Cardiac muscle cell (in vitro differentiated cells and primary cell): ENCODE results near the gene TMEM42. TPM values are rescaled to one million over a fixed set of nuclear protein-coding genes. Genes with fewer than 3 reads are reported as not detected.

ENCODE experiments used
- DNase-seq, 2 donors: peaks; one replicate each; pipeline versions ENCODE4 v3.0.0 to v3.0.0-alpha.2; 2010 to 2017; ENCODE audit warnings: low read depth in 1 of 2, low spot score in 1 of 2
- H3K27ac ChIP-seq: fragments of 200-600 bp; sonication (generic); 2 replicates; pipeline ENCODE4 v1.5.1; 2016
- H3K27me3 ChIP-seq: fragments of 200-600 bp; sonication (generic); 2 replicates; pipeline ENCODE4 v1.6.0; 2016; ENCODE audit warnings: control low read depth
- H3K36me3 ChIP-seq: fragments of 200-600 bp; sonication (generic); 2 replicates; pipeline ENCODE4 v1.5.1; 2016; ENCODE audit warnings: control low read depth
- H3K4me1 ChIP-seq: fragments of 200-600 bp; sonication (generic); 2 replicates; pipeline ENCODE4 v1.8.1; 2017; ENCODE audit warnings: low read depth, mild to moderate bottlenecking, mixed run types
- H3K4me3 ChIP-seq: fragments of 200-600 bp; sonication (generic); 2 replicates; pipeline ENCODE4 v1.5.1; 2016; ENCODE audit warnings: mild to moderate bottlenecking
- H3K9me3 ChIP-seq: fragments of 200-600 bp; sonication (generic); 2 replicates; pipeline ENCODE4 v1.5.1; 2017; ENCODE audit warnings: low read depth, mild to moderate bottlenecking, control low read depth
- polyA plus RNA-seq: library from polyadenylated mRNA; unstranded; fragments of >200 nt; fragmentation: Nextera tagmentation; extraction: Ambion mirVana; gene quantifications from 2 replicates; pipeline ENCODE4 v1.2.1, GENCODE V29; 2016
- total RNA-seq: library from RNA; depleted of rRNA; stranded (reverse); fragments of >200 nt; gene quantifications from 2 replicates; pipeline ENCODE4 v1.2.3, GENCODE V29; 2016
- TF ChIP-seq, protein P1 (sequence below): IDR thresholded peaks from 2 replicates; pipeline ENCODE4 v1.5.1; 2012; ENCODE audit warnings: low read depth, mild to moderate bottlenecking, low read length

TMEM42 gene
- total and polyA plus RNA-seq, 2 experiments from 2014 or later = 27.3 to 39.6 TPM

DNA sequence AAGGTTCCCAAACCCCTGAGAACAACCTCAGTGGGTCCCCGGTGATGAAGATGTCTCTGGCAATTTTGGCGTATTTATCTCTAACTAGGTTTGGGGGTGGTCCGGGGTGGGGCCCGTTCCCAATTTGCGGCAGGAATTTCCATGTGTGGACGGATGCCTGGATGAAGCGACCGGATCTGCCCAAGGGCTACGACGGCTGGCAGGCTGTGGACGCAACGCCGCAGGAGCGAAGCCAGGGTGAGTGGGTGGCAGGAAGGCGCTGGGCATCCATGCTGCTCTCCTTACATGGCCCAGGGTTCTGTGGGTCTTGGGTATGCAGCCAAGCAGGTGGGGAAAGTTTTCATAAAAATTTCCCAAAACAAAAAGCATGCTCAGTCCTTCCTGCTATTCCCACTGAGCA lies 42.0 kb downstream of the TMEM42 start:
- Histone ChIP-seq H3K4me1 (peaks cover 16% of the 10 kb centered on the region), H3K36me3 (no peaks in the 10 kb centered on the region), H3K27me3 (no peaks in the 10 kb centered on the region), H3K27ac (no peak overlapping the region), H3K9me3 (no peaks in the 10 kb centered on the region), H3K4me3 (no peak overlapping the region)
- TF ChIP-seq, protein P1, sequence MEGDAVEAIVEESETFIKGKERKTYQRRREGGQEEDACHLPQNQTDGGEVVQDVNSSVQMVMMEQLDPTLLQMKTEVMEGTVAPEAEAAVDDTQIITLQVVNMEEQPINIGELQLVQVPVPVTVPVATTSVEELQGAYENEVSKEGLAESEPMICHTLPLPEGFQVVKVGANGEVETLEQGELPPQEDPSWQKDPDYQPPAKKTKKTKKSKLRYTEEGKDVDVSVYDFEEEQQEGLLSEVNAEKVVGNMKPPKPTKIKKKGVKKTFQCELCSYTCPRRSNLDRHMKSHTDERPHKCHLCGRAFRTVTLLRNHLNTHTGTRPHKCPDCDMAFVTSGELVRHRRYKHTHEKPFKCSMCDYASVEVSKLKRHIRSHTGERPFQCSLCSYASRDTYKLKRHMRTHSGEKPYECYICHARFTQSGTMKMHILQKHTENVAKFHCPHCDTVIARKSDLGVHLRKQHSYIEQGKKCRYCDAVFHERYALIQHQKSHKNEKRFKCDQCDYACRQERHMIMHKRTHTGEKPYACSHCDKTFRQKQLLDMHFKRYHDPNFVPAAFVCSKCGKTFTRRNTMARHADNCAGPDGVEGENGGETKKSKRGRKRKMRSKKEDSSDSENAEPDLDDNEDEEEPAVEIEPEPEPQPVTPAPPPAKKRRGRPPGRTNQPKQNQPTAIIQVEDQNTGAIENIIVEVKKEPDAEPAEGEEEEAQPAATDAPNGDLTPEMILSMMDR = no peak
- DNase-seq = no peak

DNA sequence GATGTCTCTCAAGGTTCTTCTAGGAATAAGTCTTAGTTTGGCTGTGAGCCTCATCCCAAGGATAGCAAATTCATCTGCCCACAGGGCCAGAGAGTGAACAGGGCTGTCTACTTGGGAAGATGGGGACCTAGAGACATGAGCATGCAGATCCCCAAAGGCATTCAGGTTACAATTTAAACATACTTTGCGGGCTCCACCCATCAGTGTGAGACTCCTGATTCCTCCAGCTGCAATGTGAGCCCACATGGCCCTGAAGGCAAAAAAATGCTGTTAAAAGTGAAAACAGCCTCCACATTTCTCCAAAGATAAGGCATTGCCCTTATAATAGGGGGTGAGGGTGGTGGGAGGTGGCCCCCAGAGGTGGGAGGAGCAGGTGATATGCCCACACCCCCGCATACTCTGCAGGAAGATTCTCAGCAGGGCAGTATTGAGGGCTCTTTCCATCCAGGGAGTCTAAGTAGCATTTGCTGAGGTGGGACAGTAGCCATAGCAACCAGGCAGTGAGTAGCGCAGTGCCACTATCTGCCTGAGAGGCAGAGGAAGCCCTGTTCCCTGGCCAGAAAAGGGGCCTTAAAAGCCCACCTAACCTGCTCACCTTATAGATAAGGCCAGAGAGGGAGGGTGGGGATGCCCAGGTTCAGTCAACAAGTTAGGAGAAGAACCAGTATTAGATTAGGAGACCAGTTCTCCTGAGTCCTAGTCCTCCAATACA lies 43.9 kb downstream of the TMEM42 start:
- Histone ChIP-seq H3K27ac (no peak overlapping the region), H3K4me1 (peaks cover 1% of the 10 kb centered on the region), H3K9me3 (no peaks in the 10 kb centered on the region), H3K4me3 (no peak overlapping the region), H3K27me3 (no peaks in the 10 kb centered on the region), H3K36me3 (no peaks in the 10 kb centered on the region)
- DNase-seq = no peak
- TF ChIP-seq, protein P1 = no peak

DNA sequence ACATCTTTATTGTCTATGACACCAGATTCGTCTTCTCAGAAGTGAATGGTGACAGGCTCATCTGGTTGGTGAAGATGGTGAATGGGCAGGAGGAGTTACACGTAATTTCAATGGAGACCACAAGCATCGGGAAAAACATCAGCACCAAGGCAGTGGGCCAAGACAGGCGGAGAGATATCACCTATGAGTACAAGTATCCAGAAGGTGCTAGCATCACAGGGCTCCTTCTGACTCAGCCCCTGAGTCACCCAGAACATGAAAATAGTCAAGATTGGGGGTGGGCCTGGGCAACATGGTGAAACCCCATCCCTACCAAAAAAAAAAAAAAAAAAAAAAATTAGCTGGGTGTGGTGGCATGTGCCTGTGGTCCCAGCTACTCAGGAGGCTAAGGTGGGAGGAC lies 45.3 kb downstream of the TMEM42 start:
- Histone ChIP-seq H3K27ac (no peak overlapping the region), H3K36me3 (no peaks in the 10 kb centered on the region), H3K9me3 (no peaks in the 10 kb centered on the region), H3K4me1 (no peaks in the 10 kb centered on the region), H3K4me3 (no peak overlapping the region), H3K27me3 (no peaks in the 10 kb centered on the region)
- TF ChIP-seq, protein P1 = no peak
- DNase-seq = no peak

DNA sequence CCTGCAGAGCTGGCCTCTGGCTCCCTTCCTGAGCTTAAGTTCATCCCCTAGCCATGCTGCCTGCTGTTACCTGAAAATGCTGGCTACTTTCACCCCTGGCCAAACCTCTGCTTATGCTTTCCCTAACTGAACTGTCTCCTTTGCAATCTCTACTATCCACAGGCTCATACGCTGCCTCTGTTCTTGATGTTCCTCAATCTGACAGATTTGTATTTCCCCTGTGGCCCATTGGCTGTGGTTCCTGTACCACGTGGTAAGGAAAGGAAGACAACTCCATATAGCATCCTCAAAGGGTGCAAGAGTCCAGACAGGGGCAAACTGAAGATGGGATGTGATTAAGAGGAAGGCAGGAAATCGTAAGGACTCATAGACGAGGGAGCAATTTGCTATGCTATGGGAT lies 45.9 kb downstream of the TMEM42 start:
- H3K4me1 ChIP-seq = no peaks in the 10 kb centered on the region
- H3K4me3 ChIP-seq = no peak overlapping the region
- H3K36me3 ChIP-seq = no peaks in the 10 kb centered on the region
- no peak for DNase-seq
- TF ChIP-seq, protein P1 = no peak
- no peaks in the 10 kb centered on the region for H3K27me3 ChIP-seq
- no peak overlapping the region for H3K27ac ChIP-seq
- no peaks in the 10 kb centered on the region for H3K9me3 ChIP-seq

DNA sequence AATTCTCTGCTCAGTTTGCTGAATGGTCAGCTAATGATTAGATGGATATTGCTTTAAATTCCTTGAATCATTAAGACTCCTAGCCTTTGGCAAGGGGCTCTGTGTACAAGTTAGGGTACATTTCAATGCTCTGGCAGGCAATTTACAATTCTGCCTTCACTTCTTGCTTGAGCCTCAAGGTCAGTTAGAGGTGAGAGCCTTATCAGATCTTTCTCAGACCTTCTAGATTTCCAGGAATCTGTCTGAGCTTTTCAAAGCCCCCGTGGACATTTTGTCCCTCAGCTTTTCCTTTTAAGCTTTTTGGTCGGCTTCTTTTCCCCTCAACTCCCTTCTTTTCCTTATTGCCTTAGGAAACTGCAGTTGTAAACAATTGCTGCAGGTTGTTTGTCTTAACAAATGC lies 47.4 kb downstream of the TMEM42 start:
- TF ChIP-seq, protein P1 = no peak
- DNase-seq = no peak
- no peaks in the 10 kb centered on the region for H3K36me3 ChIP-seq
- no peak overlapping the region for H3K4me3 ChIP-seq
- no peaks in the 10 kb centered on the region for H3K9me3 ChIP-seq
- no peaks in the 10 kb centered on the region for H3K27me3 ChIP-seq
- H3K27ac ChIP-seq = no peak overlapping the region
- H3K4me1 ChIP-seq = no peaks in the 10 kb centered on the region

DNA sequence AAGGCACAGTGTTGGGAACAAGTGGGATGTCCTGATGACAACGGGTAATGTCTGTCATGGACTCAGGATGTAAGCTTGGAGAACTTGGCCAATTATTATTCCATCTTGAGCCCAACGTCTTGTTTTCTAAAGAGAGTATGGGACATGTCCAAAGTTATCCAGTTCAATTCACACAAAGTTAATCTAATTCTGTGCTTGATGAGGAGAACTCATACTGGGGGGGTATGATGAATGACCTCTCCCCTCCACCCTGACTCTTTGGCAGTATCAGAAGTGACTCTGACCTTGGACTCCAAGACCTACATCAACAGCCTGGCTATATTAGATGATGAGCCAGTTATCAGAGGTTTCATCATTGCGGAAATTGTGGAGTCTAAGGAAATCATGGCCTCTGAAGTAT lies 49.0 kb downstream of the TMEM42 start:
- no peaks in the 10 kb centered on the region for H3K36me3 ChIP-seq
- TF ChIP-seq, protein P1 = no peak

More for the DNA sequence above, 49.0 kb downstream of the TMEM42 start:
- Histone ChIP-seq H3K9me3 (no peaks in the 10 kb centered on the region), H3K27ac (no peak overlapping the region), H3K27me3 (no peaks in the 10 kb centered on the region), H3K4me1 (no peaks in the 10 kb centered on the region), H3K4me3 (no peak overlapping the region)
- DNase-seq = no peak
